AG10803 (cell line): ENCODE measurements around the gene PDGFD.

Experiments
- DNase-seq: peaks from one replicate; pipeline ENCODE4 v3.0.0; 2010; ENCODE audit warnings: low read depth
- H3K4me3 ChIP-seq: 2 replicates; pipeline ENCODE4 v1.5.1; 2011; ENCODE audit warnings: mild to moderate bottlenecking, low read length, control low read depth
- TF ChIP-seq, protein P1 (sequence below): conservative IDR thresholded peaks from 2 replicates; pipeline ENCODE4 v1.5.1; 2011; ENCODE audit warnings: mild to moderate bottlenecking, low read length, control low read depth, inconsistent platforms

PDGFD gene

DNA sequence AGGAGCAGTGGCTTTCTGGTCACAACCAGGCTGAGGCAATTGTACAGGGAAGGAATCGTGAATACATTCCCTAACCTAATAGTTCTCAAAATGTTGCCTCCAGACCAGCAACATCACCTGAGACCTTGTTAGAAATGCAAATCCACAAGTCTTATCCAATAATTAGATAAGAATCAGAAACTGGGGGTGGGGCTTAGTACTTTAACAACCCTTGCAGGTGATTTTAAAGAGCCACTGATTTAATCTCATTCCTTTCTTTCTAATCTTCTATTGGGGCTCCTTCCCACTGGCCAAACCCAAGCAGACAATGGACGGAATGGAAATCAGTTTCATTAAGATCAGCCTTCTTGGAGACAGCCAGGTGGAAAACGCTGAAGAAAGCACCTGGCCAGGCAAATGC lies 269.9 kb downstream of the PDGFD start:
- TF ChIP-seq, protein P1, sequence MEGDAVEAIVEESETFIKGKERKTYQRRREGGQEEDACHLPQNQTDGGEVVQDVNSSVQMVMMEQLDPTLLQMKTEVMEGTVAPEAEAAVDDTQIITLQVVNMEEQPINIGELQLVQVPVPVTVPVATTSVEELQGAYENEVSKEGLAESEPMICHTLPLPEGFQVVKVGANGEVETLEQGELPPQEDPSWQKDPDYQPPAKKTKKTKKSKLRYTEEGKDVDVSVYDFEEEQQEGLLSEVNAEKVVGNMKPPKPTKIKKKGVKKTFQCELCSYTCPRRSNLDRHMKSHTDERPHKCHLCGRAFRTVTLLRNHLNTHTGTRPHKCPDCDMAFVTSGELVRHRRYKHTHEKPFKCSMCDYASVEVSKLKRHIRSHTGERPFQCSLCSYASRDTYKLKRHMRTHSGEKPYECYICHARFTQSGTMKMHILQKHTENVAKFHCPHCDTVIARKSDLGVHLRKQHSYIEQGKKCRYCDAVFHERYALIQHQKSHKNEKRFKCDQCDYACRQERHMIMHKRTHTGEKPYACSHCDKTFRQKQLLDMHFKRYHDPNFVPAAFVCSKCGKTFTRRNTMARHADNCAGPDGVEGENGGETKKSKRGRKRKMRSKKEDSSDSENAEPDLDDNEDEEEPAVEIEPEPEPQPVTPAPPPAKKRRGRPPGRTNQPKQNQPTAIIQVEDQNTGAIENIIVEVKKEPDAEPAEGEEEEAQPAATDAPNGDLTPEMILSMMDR: no peak
- no peak for DNase-seq
- H3K4me3 ChIP-seq: no peak overlapping the region

DNA sequence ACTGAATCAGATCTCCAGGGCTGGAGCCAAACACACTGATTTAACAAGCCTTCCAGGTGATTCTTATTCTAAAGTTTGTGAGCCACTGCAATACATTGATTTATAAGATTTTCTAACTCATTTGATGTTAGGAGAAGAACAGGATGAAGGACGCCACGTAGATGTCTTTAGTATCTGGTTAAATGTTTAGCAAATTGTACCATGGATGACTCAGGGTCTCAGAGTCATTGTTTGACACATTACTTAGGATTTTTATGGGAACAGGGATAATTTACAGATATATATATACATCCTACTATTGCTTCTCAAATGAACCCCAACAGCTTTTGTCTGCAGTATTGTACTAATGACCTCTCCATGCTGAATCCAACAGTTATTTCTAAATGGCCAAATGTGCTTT lies 270.6 kb downstream of the PDGFD start:
- H3K4me3 ChIP-seq: no peak overlapping the region
- DNase-seq: no peak
- TF ChIP-seq, protein P1: no peak

DNA sequence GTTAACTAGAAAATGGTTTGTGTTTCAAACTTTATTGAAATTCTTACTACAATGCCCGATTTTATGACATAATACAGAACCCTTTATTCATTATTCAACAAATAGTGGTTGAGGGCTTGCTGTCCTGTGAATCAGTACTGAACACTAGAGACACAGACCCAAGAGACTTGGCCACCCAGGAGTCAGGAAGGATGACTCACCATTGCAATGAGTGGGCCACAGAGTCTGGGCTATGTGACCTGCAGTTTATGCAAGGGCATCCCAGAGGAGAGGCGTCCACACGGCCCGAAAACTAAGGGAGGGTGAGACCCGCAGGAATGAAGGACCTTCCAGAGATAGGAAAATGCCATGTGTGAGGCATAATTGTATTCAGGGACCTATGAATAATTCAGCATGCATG lies 271.3 kb downstream of the PDGFD start:
- TF ChIP-seq, protein P1: no peak
- H3K4me3 ChIP-seq: no peak overlapping the region
- DNase-seq: peak; percentile 53

DNA sequence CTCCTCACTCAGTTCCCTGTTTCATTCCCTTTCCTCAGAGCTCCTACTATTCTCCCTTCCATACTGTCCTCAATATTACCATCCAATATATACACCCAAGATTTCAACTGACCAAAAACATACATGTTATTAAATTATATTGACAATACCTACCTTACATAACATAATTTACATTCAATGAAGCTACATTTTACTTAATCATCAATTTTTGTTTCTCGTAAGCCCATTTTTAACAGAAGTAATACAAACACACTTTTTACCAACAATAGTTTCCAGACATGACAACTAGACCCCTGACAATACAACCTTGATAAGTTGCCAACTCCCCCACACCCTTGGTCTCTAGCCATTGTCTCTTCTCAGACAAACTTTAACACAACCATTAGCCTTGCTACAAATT lies 273.3 kb downstream of the PDGFD start:
- no peak for DNase-seq
- TF ChIP-seq, protein P1: no peak
- no peak overlapping the region for H3K4me3 ChIP-seq

DNA sequence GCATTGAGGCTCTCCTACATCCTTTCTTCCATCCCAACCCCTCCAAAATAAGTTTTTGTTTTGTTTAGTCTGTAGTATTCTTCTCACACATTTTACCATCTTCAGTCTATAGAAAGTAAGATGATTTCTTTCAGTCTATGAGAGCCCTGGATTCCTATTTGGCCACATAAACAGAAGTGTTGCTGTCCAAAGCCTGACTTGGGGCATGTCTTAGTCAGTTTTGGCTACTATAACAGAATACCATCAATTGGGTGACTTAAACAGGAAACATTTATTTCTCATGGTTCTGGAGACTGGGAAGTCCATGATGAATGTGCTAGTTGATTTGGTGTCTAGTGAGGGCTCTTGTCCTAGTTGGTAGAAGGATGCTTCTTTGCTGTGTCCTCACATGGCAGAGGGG lies 274.3 kb downstream of the PDGFD start:
- TF ChIP-seq, protein P1: no peak
- H3K4me3 ChIP-seq: no peak overlapping the region
- DNase-seq: no peak

DNA sequence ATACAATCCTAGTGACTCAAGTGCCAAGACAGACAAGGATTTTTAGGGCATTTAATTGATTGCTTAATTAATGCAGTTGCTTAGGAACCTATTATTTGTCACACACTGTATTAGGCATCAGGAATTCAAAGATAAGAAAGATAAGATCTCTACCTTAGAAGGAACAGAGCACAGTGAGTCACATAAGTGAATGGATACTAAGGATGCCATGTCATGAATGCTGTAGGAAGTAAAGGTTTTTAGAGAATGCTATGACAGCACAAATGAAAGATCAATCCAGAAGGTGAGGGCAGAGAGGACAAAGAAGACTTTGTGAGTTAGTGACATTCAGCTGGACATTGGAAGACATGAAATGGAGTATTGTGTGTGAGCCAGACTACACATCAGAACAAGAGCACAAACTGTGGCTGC lies 275.4 kb downstream of the PDGFD start:
- no peak overlapping the region for H3K4me3 ChIP-seq
- TF ChIP-seq, protein P1: no peak
- no peak for DNase-seq

DNA sequence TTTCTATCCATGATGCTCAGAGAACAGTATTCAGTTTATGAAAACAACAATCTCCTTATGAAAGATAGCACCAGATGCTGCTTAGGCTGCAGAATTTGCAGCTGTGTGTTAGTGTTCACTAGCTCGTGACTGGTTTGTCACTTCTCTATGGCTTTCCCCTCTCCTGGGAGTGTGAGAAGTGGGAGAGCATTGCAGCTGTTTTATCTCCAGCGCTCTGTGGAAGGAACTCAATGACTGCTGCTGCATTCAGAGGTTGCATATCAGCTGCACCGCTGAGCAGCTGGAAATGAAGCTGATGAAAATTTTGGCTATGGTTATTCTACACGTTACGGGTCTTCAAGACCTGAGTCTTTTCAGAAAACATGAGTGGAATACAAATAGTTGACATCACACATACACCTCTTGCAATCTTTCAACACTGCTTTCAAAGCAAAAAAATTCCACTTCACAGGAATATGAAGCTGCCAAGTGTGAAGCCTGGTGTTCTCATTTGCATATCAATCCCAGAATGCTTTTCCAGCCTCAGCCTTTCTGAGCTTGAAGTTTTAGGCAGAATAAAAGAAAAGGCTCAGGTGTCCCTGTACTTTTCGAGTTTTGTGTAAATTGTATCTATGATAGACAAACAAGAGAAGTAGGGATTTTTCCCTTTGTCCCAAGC lies 276.8 kb downstream of the PDGFD start:
- TF ChIP-seq, protein P1: no peak
- DNase-seq: no peak
- H3K4me3 ChIP-seq: no peak overlapping the region
